GM12878 (cell line): ENCODE measurements around the gene C11orf97. TPM values are rescaled to one million over a fixed set of nuclear protein-coding genes. Genes with fewer than 3 reads are reported as not detected.

Experiments
- ATAC-seq: fragments of 200-7000 bp; cut with Tn5 transposase; 3 replicates; pipeline ENCODE4 v1.9.1; 2020; ENCODE audit warnings: mild to moderate bottlenecking, moderate library complexity
- BruUV-seq: library from RNA; stranded (reverse); fragments of 400-500 nt; replicated peaks from 2 replicates; lab custom pipeline; 2021; lab: Mats Ljungman, UMichigan
- CTCF ChIA-PET: fragments of 300-600 bp; sonication (Branson Sonifier 250); formaldehyde crosslinking; extraction: SDS; loops from one replicate; lab custom pipeline; 2021; ENCODE audit warnings: inconsistent platforms; lab: Yijun Ruan, JAX
- POLR2A ChIA-PET: fragments of 350-600 bp; formaldehyde crosslinking; extraction: SDS; loops from one replicate; lab custom pipeline; 2021; ENCODE audit warnings: inconsistent platforms; lab: Charles Lee
- RAD21 ChIA-PET: fragments of 300-600 bp; sonication (Branson Sonifier 250); formaldehyde crosslinking; loops from one replicate; lab custom pipeline; 2023; ENCODE audit warnings: antibody characterized with exemption; ENCODE audit not compliant: unreplicated experiment; lab: Charles Lee
- SMC1A ChIA-PET: fragments of 300-600 bp; sonication (Branson Sonifier 250); formaldehyde crosslinking; loops from one replicate; lab custom pipeline; 2023; ENCODE audit not compliant: unreplicated experiment, uncharacterized antibody; lab: Charles Lee
- DNase-seq: peaks from one replicate; pipeline ENCODE4 v3.0.0-alpha.2; 2011; ENCODE audit warnings: low read depth, low spot score
- FAIRE-seq: peaks from 3 replicates; lab custom pipeline; 2011; peaks lifted over from hg19 to GRCh38; lab: Jason Lieb, UNC
- H2AFZ ChIP-seq: 2 replicates; pipeline ENCODE4 v1.6.0; 2011; ENCODE audit warnings: low read depth, low read length, control low read depth; ENCODE audit not compliant: control insufficient read depth
- H3K27ac ChIP-seq: 2 replicates; pipeline ENCODE4 v1.5.1; 2011; ENCODE audit warnings: control low read depth; ENCODE audit not compliant: control insufficient read depth, insufficient read depth
- H3K27me3 ChIP-seq, 2 experiments: replicated peaks in 1 of 2; 2 replicates each; pipeline versions ENCODE4 v1.6.0 to v1.6.1; 2011; ENCODE audit warnings: low read length in 1 of 2; ENCODE audit not compliant: control insufficient read depth in 2 of 2, insufficient read depth in 2 of 2
- H3K36me3 ChIP-seq, 2 experiments: 2 replicates each; pipeline ENCODE4 v1.5.1; 2011; ENCODE audit warnings: low read length in 1 of 2; ENCODE audit not compliant: control insufficient read depth in 2 of 2, insufficient read depth in 2 of 2
- H3K4me1 ChIP-seq: 2 replicates; pipeline ENCODE4 v1.6.1; 2011; ENCODE audit warnings: mild to moderate bottlenecking, low read length, moderate library complexity, mixed read lengths; ENCODE audit not compliant: control insufficient read depth, insufficient read depth
- H3K4me2 ChIP-seq: 2 replicates; pipeline ENCODE4 v1.6.0; 2011; ENCODE audit warnings: control low read depth; ENCODE audit not compliant: control insufficient read depth, insufficient read depth
- H3K4me3 ChIP-seq: fragments of 200-600 bp; sonication (generic); 2 replicates; pipeline ENCODE4 v1.5.1; 2016
- H3K79me2 ChIP-seq: 2 replicates; pipeline ENCODE4 v1.6.0; 2011; ENCODE audit warnings: low read length; ENCODE audit not compliant: control insufficient read depth, insufficient read depth
- H3K9ac ChIP-seq: 2 replicates; pipeline ENCODE4 v1.8.0; 2011; ENCODE audit warnings: low read length, control low read depth, mixed read lengths; ENCODE audit not compliant: control insufficient read depth, insufficient read depth
- H3K9me3 ChIP-seq: replicated peaks from 3 replicates; pipeline ENCODE4 v1.5.1; 2011; ENCODE audit warnings: mild to moderate bottlenecking, low read length; ENCODE audit not compliant: control insufficient read depth, insufficient read depth
- H4K20me1 ChIP-seq: 2 replicates; pipeline ENCODE4 v1.6.0; 2011; ENCODE audit not compliant: control insufficient read depth, insufficient read depth
- ATF7 ChIP-seq: fragments of 450-650 bp; IDR thresholded peaks from 2 replicates; pipeline ENCODE4 v1.6.1; 2016; ENCODE audit warnings: low read depth, mild to moderate bottlenecking
- EED ChIP-seq: sonication (generic); IDR thresholded peaks from 2 replicates; pipeline ENCODE4 v1.6.1; 2016; ENCODE audit warnings: antibody characterized with exemption, low read depth
- EP300 ChIP-seq, 2 experiments: fragments of 150-350 bp in 1 of 2; IDR thresholded peaks; 2 replicates each; pipeline ENCODE4 v1.6.1; 2011 to 2012; ENCODE audit warnings: low read depth in 2 of 2, low read length in 2 of 2, borderline replicate concordance in 1 of 2, improper control_type of control experiment in 1 of 2, inconsistent platforms in 1 of 2; ENCODE audit not compliant: control insufficient read depth in 1 of 2
- ESRRA ChIP-seq: IDR thresholded peaks from 2 replicates; pipeline ENCODE4 v1.6.1; 2012; ENCODE audit warnings: mild to moderate bottlenecking, low read length, improper control_type of control experiment
- HDGF ChIP-seq: fragments of 450-650 bp; IDR thresholded peaks from 2 replicates; pipeline ENCODE4 v1.6.1; 2016; ENCODE audit warnings: antibody characterized with exemption
- IKZF2 ChIP-seq, 2 experiments: fragments of 450-650 bp; IDR thresholded peaks; 2 replicates each; pipeline ENCODE4 v1.6.1; 2017; ENCODE audit warnings: mild to moderate bottlenecking in 2 of 2, moderate library complexity in 2 of 2
- JUNB ChIP-seq: IDR thresholded peaks from 2 replicates; pipeline ENCODE4 v1.6.1; 2016; ENCODE audit warnings: antibody characterized with exemption, mild to moderate bottlenecking
- NBN ChIP-seq: fragments of 450-650 bp; IDR thresholded peaks from 2 replicates; pipeline ENCODE4 v1.6.1; 2016
- NFYA ChIP-seq: IDR thresholded peaks from 2 replicates; pipeline ENCODE4 v1.6.1; 2011; ENCODE audit warnings: low read depth, mild to moderate bottlenecking, low read length, improper control_type of control experiment, borderline replicate concordance
- RCOR1 ChIP-seq: conservative IDR thresholded peaks from 2 replicates; pipeline ENCODE4 v1.6.1; 2012; ENCODE audit warnings: low read depth, low read length, improper control_type of control experiment
- WGBS: methylation state at CpG from one replicate; pipeline ENCODE4 v1.1.6; 2016; ENCODE audit warnings: low lambda C conversion rate; ENCODE audit not compliant: insufficient replicate concordance, insufficient coverage; ENCODE audit errors: missing lambda C conversion rate; 5-methylcytosine and 5-hydroxymethylcytosine counted together
- in situ Hi-C: fragments of 300-500 bp; cut with MboI; formaldehyde crosslinking; loops from 9 replicates; pipeline ENCODE4 v1.14.3; 2018; ENCODE audit warnings: mixed read lengths
- intact Hi-C: fragments of 100-400 bp; cut with micrococcal nuclease; formaldehyde crosslinking; loops from one replicate; pipeline ENCODE4 v1.14.2; 2022; ENCODE audit not compliant: unreplicated experiment
- polyA plus RNA-seq, 11 experiments: library from polyadenylated mRNA; depleted of rRNA in 4 of 11; unstranded in 6 of 11; stranded (reverse) in 5 of 11; fragments of >200 nt; fragmentation: Nextera tagmentation in 4 of 11; fragmentation: Illumina TruSeq in 1 of 11; extraction: Ambion mirVana in 4 of 11; extraction: Trizol in 1 of 11; gene quantifications; 1 replicate in 1 of 11; 2 replicates in 10 of 11; pipeline versions ENCODE4 v1.2.1 to v1.2.3, GENCODE V29; 2011 to 2016; ENCODE audit warnings: inconsistent platforms in 2 of 11, missing spikeins in 2 of 11, low read depth in 1 of 11
- total RNA-seq, 4 experiments: library from RNA; depleted of rRNA in 3 of 4; stranded (reverse); fragments of >200 nt in 3 of 4; fragmentation: Illumina TruSeq in 1 of 4; extraction: Trizol in 1 of 4; gene quantifications; 2 replicates each; pipeline versions ENCODE4 v1.2.1 to v1.2.3, GENCODE V29; 2013 to 2021
- TF ChIP-seq, protein P1 (sequence below): fragments of 450-650 bp; IDR thresholded peaks from 2 replicates; pipeline ENCODE4 v1.6.1; 2016; ENCODE audit warnings: mild to moderate bottlenecking
- TF ChIP-seq, protein P2 (sequence below): fragments of 450-650 bp; IDR thresholded peaks from 2 replicates; pipeline ENCODE4 v1.6.1; 2017; ENCODE audit warnings: borderline replicate concordance
- TF ChIP-seq, protein P3 (sequence below): fragments of 450-650 bp; IDR thresholded peaks from 2 replicates; pipeline ENCODE4 v1.6.1; 2016; ENCODE audit warnings: mild to moderate bottlenecking
- TF ChIP-seq, protein P4 (sequence below): fragments of 450-650 bp; IDR thresholded peaks from 2 replicates; pipeline ENCODE4 v1.6.1; 2017; ENCODE audit warnings: low read depth, mild to moderate bottlenecking, moderate library complexity

The C11orf97 gene
- total and polyA plus RNA-seq, 10 of the 15 experiments (the other 5 are each of a cell fraction or from before 2014, with no cell fraction given): not detected

DNA sequence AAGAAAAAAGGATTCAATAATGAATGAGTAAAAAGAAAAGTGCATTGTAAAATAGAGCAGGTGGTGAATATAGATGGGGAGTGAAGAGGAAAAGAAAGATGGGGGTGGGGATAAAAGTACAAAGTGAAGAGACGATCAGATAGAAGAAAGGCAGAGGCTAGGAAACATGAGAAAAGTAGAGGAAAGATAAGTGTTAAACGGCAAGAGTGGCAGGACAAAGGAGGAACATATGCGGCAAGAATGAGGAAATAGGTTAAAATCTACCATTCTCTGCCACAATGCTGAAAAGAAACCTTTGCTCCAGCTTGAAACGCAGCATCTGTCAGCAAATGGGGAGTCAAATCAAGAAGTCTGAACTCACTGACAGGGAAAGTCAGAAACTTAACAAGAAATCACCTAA, 38.3 kb downstream of the C11orf97 start:
- 12% methylated on average over 4 of the region's 4 CpGs for WGBS
- TF ChIP-seq HDGF (peak; percentile 52; the same call in 1 of the 2 replicates), NBN (peak; percentile 50; the same call in 1 of the 2 replicates), ESRRA (no peak), ATF7 (0 out of 2 replicates have a peak, but pooled peaks have one; percentile 19), EED (no peak), EP300 (IDR thresholded peaks at IDR 0.05; ENCODE audit: borderline replicate concordance in 1 of 2, control insufficient read depth in 1 of 2, low read depth in 2 of 2, low read length in 2 of 2) (peak in 1 of 2 experiments; percentile 22; a peak in 1 of 4 replicates), IKZF2 (IDR thresholded peaks at IDR 0.05) (no peak; a peak in 1 of 4 replicates), NFYA (no peak), JUNB (peak; percentile 39; the same call in 1 of the 2 replicates), RCOR1 (no peak)
- TF ChIP-seq, protein P1, sequence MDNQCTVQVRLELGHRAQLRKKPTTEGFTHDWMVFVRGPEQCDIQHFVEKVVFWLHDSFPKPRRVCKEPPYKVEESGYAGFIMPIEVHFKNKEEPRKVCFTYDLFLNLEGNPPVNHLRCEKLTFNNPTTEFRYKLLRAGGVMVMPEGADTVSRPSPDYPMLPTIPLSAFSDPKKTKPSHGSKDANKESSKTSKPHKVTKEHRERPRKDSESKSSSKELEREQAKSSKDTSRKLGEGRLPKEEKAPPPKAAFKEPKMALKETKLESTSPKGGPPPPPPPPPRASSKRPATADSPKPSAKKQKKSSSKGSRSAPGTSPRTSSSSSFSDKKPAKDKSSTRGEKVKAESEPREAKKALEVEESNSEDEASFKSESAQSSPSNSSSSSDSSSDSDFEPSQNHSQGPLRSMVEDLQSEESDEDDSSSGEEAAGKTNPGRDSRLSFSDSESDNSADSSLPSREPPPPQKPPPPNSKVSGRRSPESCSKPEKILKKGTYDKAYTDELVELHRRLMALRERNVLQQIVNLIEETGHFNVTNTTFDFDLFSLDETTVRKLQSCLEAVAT: peak; percentile 69
- TF ChIP-seq, protein P2, sequence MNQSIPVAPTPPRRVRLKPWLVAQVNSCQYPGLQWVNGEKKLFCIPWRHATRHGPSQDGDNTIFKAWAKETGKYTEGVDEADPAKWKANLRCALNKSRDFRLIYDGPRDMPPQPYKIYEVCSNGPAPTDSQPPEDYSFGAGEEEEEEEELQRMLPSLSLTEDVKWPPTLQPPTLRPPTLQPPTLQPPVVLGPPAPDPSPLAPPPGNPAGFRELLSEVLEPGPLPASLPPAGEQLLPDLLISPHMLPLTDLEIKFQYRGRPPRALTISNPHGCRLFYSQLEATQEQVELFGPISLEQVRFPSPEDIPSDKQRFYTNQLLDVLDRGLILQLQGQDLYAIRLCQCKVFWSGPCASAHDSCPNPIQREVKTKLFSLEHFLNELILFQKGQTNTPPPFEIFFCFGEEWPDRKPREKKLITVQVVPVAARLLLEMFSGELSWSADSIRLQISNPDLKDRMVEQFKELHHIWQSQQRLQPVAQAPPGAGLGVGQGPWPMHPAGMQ: 0 out of 2 replicates have a peak, but pooled peaks have one; percentile 5
- TF ChIP-seq, protein P3, sequence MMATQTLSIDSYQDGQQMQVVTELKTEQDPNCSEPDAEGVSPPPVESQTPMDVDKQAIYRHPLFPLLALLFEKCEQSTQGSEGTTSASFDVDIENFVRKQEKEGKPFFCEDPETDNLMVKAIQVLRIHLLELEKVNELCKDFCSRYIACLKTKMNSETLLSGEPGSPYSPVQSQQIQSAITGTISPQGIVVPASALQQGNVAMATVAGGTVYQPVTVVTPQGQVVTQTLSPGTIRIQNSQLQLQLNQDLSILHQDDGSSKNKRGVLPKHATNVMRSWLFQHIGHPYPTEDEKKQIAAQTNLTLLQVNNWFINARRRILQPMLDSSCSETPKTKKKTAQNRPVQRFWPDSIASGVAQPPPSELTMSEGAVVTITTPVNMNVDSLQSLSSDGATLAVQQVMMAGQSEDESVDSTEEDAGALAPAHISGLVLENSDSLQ: peak; percentile 61
- TF ChIP-seq, protein P4, sequence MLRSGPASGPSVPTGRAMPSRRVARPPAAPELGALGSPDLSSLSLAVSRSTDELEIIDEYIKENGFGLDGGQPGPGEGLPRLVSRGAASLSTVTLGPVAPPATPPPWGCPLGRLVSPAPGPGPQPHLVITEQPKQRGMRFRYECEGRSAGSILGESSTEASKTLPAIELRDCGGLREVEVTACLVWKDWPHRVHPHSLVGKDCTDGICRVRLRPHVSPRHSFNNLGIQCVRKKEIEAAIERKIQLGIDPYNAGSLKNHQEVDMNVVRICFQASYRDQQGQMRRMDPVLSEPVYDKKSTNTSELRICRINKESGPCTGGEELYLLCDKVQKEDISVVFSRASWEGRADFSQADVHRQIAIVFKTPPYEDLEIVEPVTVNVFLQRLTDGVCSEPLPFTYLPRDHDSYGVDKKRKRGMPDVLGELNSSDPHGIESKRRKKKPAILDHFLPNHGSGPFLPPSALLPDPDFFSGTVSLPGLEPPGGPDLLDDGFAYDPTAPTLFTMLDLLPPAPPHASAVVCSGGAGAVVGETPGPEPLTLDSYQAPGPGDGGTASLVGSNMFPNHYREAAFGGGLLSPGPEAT: peak; percentile 29; the same call in 1 of the 2 replicates

More for the DNA sequence above, 38.3 kb downstream of the C11orf97 start:
- in situ Hi-C loops: no loop called here
- SMC1A ChIA-PET: interaction anchor here (1.1 to 6.8 kb wide), 6 partner anchors 35 to 52 kb away, joined by 3 to 107 read pairs (median 4); no protein-coding TSS in a partner anchor
- H3K27me3 ChIP-seq: no peaks in the 10 kb centered on the region
- CTCF ChIA-PET: interaction anchor here (0.6 to 2.3 kb wide), 8 partner anchors 9 to 1161 kb away, joined by 3 to 8 read pairs (median 4); no protein-coding TSS in a partner anchor
- no peaks in the 10 kb centered on the region; the same call in 1 of the 2 replicates for H3K79me2 ChIP-seq
- no peaks in the 10 kb centered on the region for H3K9me3 ChIP-seq
- intact Hi-C loops: no loop called here
- H3K4me1 ChIP-seq: no peaks in the 10 kb centered on the region; the same call in 1 of the 2 replicates
- ATAC-seq (peak; percentile 55), DNase-seq (no peak), FAIRE-seq (no peak)
- H4K20me1 ChIP-seq: no peaks in the 10 kb centered on the region
- H3K4me2 ChIP-seq: peak overlapping the region; percentile 68
- no TSS peak for BruUV-seq
- POLR2A ChIA-PET: interaction anchor here (0.9 to 2.5 kb wide), 6 partner anchors 9 to 35 kb away, joined by 3 to 9 read pairs (median 4); no protein-coding TSS in a partner anchor
- H3K27ac ChIP-seq: peak overlapping the region; percentile 11; the same call in 1 of the 2 replicates
- no peak overlapping the region; the same call in 1 of the 2 replicates for H2AFZ ChIP-seq
- no peak overlapping the region for H3K4me3 ChIP-seq
- RAD21 ChIA-PET: interaction anchor here (0.8 to 9.3 kb wide), 7 partner anchors 12 to 53 kb away, joined by 3 to 52 read pairs (median 3); no protein-coding TSS in a partner anchor
- H3K9ac ChIP-seq: no peak overlapping the region; the same call in 1 of the 2 replicates
- H3K36me3 ChIP-seq: no peaks in the 10 kb centered on the region
